ENCODE data around the gene TRAF7. TPM values are rescaled to one million over a fixed set of nuclear protein-coding genes. Genes with fewer than 3 reads are reported as not detected.
A peak's percentile ranks its signal among the peaks of the same experiment; 100 is the strongest.
"Not testable (repeated sequence)": the region's sequence is repeated elsewhere in the genome, so short reads cannot be mapped to it uniquely, and the experiment has no call there.

Gene TRAF7
- total RNA-seq, 1 donor from 2014 or later, result 78.1 TPM

- Mint-ChIP-seq H3K36me3 (ENCODE audit: unreplicated experiment) (no peaks in the 10 kb centered on the region), H3K27me3 (ENCODE audit: unreplicated experiment) (peaks cover 15% of the 10 kb centered on the region), H3K4me3 (ENCODE audit: unreplicated experiment) (peak overlapping the region; percentile 7), H3K27ac (ENCODE audit: unreplicated experiment) (no peak overlapping the region), H3K4me1 (ENCODE audit: unreplicated experiment) (peaks cover 6% of the 10 kb centered on the region), H3K9me3 (ENCODE audit: unreplicated experiment) (no peaks in the 10 kb centered on the region)
- DNase-seq (ENCODE audit: extremely low spot score, unreplicated experiment), result no peak
- TF ChIP-seq CTCF (IDR thresholded peaks at IDR 0.05), result no peak
Observed at GRCh38 chr16:2199621-2200139, 44.1 kb downstream of the TRAF7 start.

GRCh38 chr16:2200313-2200712 lies 44.7 kb downstream of the TRAF7 start:
- Mint-ChIP-seq H3K27me3 (ENCODE audit: unreplicated experiment) (peaks cover 11% of the 10 kb centered on the region), H3K27ac (ENCODE audit: unreplicated experiment) (no peak overlapping the region), H3K4me1 (ENCODE audit: unreplicated experiment) (peaks cover 8% of the 10 kb centered on the region), H3K36me3 (ENCODE audit: unreplicated experiment) (no peaks in the 10 kb centered on the region), H3K4me3 (ENCODE audit: unreplicated experiment) (no peak overlapping the region), H3K9me3 (ENCODE audit: unreplicated experiment) (no peaks in the 10 kb centered on the region)
- no peak for DNase-seq (ENCODE audit: extremely low spot score, unreplicated experiment)
- TF ChIP-seq CTCF (IDR thresholded peaks at IDR 0.05), result no peak

GRCh38 chr16:2203119-2203688 lies 47.6 kb downstream of the TRAF7 start:
- H3K27ac Mint-ChIP-seq (ENCODE audit: unreplicated experiment); H3K36me3 Mint-ChIP-seq (ENCODE audit: unreplicated experiment): not testable (repeated sequence)
- H3K4me1 Mint-ChIP-seq (ENCODE audit: unreplicated experiment), result peaks cover 21% of the 10 kb centered on the region

GRCh38 chr16:2204416-2205103 lies 49.0 kb downstream of the TRAF7 start:
- no peaks in the 10 kb centered on the region for H3K9me3 Mint-ChIP-seq (ENCODE audit: unreplicated experiment)
- H3K27ac Mint-ChIP-seq (ENCODE audit: unreplicated experiment), result peak overlapping the region; percentile 31
- peaks cover 21% of the 10 kb centered on the region for H3K4me1 Mint-ChIP-seq (ENCODE audit: unreplicated experiment)
- TF ChIP-seq CTCF (IDR thresholded peaks at IDR 0.05), result no peak
- H3K36me3 Mint-ChIP-seq (ENCODE audit: unreplicated experiment), result peaks cover 6% of the 10 kb centered on the region
- peaks cover 6% of the 10 kb centered on the region for H3K27me3 Mint-ChIP-seq (ENCODE audit: unreplicated experiment)
- peak overlapping the region; percentile 67 for H3K4me3 Mint-ChIP-seq (ENCODE audit: unreplicated experiment)
- DNase-seq (ENCODE audit: extremely low spot score, unreplicated experiment), result no peak

More at GRCh38 chr16:2203119-2203688, 47.6 kb downstream of the TRAF7 start:
- H3K27me3 Mint-ChIP-seq (ENCODE audit: unreplicated experiment); H3K9me3 Mint-ChIP-seq (ENCODE audit: unreplicated experiment); DNase-seq (ENCODE audit: extremely low spot score, unreplicated experiment): not testable (repeated sequence)
- peak overlapping the region; percentile 62 for H3K4me3 Mint-ChIP-seq (ENCODE audit: unreplicated experiment)

- peak within 1 kb of the TSS; percentile 79 for H3K4me3 Mint-ChIP-seq (ENCODE audit: unreplicated experiment)
- peak within 1 kb of the TSS; percentile 83 for H3K27ac Mint-ChIP-seq (ENCODE audit: unreplicated experiment)
- DNase-seq (ENCODE audit: extremely low spot score, unreplicated experiment), result peak; percentile 96
- H3K4me1 Mint-ChIP-seq (ENCODE audit: unreplicated experiment), result peaks cover 21% of the 10 kb centered on the region
- no peaks in the 10 kb centered on the region for H3K9me3 Mint-ChIP-seq (ENCODE audit: unreplicated experiment)
- peak; percentile 23 for TF ChIP-seq CTCF (IDR thresholded peaks at IDR 0.05)
- peaks cover 7% of the 10 kb centered on the region for H3K36me3 Mint-ChIP-seq (ENCODE audit: unreplicated experiment)
- peaks cover 1% of the 10 kb centered on the region for H3K27me3 Mint-ChIP-seq (ENCODE audit: unreplicated experiment)
Observed at GRCh38 chr16:2205104-2205966, 49.8 kb downstream of the TRAF7 start, which contains the start of gene MLST8. TSS of gene MLST8 (plus strand) at chr16:2205454. CDS start at chr16:2206086, 632 bp downstream.

All from osteocyte (in vitro differentiated cells).